Measurements from ENCODE around the gene ZNF649. TPM values are rescaled to one million over a fixed set of nuclear protein-coding genes. Genes with fewer than 3 reads are reported as not detected.

ZNF649 gene
- total RNA-seq, 2 donors from 2014 or later, result 61.0 to 69.3 TPM

DNA sequence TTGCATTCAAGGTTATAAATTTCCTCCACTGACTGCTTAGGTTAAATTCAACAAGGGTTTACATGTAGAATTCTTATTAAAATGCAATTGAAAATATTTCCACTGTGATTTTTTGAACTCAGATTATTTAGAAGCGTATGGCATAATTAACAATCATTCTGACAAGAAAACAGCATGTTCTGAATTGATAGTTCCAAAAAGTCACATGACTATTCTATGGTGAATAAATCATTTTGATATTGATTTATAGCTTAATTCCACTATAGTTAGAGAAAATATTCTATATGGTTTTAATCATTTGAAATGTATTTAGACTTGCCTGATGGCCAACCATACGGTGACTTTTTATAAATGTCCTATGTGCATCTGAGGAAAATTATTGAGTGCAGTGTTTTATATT, 20.1 kb downstream of the ZNF649 start:
- Histone ChIP-seq H3K9ac (ENCODE audit: extremely low read depth, low read length, poor library complexity, severe bottlenecking) (no peak overlapping the region), H3K4me3 (ENCODE audit: low read length) (peak overlapping the region; percentile 85), H3K36me3 (ENCODE audit: control insufficient read depth, insufficient read depth, low read length) (peaks cover 94% of the 10 kb centered on the region), H3K27ac (ENCODE audit: low read depth, low read length) (no peak overlapping the region), H3K27me3 (ENCODE audit: control insufficient read depth, insufficient read depth, low read length, poor library complexity, severe bottlenecking) (no peaks in the 10 kb centered on the region), H3K4me1 (ENCODE audit: control insufficient read depth, insufficient read depth, low read length) (no peaks in the 10 kb centered on the region), H3K9me3 (ENCODE audit: control insufficient read depth, low read length) (peaks cover 100% of the 10 kb centered on the region)
- Mint-ChIP-seq H3K36me3 (ENCODE audit: low read depth) (peaks cover 82% of the 10 kb centered on the region), H3K9me3 (peaks cover 80% of the 10 kb centered on the region), H3K4me1 (peaks cover 4% of the 10 kb centered on the region), H3K27ac (no peak overlapping the region), H3K27me3 (ENCODE audit: insufficient read depth) (no peaks in the 10 kb centered on the region), H3K4me3 (no peak overlapping the region)
- 94 to 100% methylated on average over 1 to 2 of the region's 2 CpGs for WGBS, 2 experiments (ENCODE audit: insufficient coverage in 1 of 2, insufficient read length in 1 of 2)
- DNase-seq, result no peak
- TF ChIP-seq, protein P1, sequence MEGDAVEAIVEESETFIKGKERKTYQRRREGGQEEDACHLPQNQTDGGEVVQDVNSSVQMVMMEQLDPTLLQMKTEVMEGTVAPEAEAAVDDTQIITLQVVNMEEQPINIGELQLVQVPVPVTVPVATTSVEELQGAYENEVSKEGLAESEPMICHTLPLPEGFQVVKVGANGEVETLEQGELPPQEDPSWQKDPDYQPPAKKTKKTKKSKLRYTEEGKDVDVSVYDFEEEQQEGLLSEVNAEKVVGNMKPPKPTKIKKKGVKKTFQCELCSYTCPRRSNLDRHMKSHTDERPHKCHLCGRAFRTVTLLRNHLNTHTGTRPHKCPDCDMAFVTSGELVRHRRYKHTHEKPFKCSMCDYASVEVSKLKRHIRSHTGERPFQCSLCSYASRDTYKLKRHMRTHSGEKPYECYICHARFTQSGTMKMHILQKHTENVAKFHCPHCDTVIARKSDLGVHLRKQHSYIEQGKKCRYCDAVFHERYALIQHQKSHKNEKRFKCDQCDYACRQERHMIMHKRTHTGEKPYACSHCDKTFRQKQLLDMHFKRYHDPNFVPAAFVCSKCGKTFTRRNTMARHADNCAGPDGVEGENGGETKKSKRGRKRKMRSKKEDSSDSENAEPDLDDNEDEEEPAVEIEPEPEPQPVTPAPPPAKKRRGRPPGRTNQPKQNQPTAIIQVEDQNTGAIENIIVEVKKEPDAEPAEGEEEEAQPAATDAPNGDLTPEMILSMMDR (conservative IDR thresholded peaks at IDR 0.05), result no peak

DNA sequence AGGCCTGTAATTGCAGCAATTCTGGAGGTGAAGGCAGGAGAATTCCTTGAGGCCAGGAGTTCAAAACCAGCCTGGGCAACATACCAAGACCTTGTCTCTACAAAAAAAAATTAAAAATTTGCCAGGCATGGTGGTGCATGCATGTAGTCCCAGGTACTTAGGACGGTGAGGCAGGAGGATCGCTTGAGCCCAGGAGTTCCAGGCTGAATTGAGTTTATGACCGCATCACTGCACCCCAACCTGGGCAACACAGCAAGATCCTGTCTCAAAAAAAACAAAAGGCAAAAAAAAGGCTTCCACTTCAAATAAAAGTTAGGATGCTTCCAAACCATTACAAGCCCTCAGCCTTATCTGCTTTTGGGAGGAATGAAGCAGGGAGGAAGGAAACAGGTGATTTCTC, 22.3 kb downstream of the ZNF649 start:
- H3K9ac ChIP-seq (ENCODE audit: extremely low read depth, low read length, poor library complexity, severe bottlenecking), result no peak overlapping the region
- no peak for DNase-seq

DNA sequence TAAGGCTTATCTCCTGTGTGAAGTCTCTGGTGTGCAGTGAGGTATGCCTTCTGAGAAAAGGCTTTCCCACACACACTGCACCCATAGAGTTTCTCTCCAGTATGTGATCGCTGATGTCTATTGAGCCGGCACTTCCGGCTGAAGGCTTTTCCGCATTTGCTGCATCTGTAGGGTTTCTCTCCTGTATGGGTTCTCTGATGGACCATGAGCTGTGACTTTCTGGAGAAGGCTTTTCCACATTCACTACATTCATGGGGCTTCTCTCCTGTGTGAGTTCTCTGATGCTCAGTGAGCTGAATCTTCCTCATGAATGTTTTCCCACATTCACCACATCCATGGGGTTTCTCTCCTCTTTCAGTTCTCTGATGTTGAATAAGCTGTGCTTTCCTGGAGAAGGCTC, 31.7 kb downstream of the ZNF649 start:
- peaks cover 92% of the 10 kb centered on the region for H3K36me3 ChIP-seq (ENCODE audit: control insufficient read depth, insufficient read depth, low read length)

More for the DNA sequence above, 22.3 kb downstream of the ZNF649 start:
- TF ChIP-seq, protein P1 (conservative IDR thresholded peaks at IDR 0.05), result no peak
- H3K9me3 Mint-ChIP-seq, result peaks cover 80% of the 10 kb centered on the region
- H3K4me3 Mint-ChIP-seq, result no peak overlapping the region
- H3K4me1 Mint-ChIP-seq, result peaks cover 4% of the 10 kb centered on the region
- peaks cover 100% of the 10 kb centered on the region for H3K9me3 ChIP-seq (ENCODE audit: control insufficient read depth, low read length)
- H3K27me3 Mint-ChIP-seq (ENCODE audit: insufficient read depth), result no peaks in the 10 kb centered on the region
- H3K4me1 ChIP-seq (ENCODE audit: control insufficient read depth, insufficient read depth, low read length), result no peaks in the 10 kb centered on the region
- 95 to 96% methylated on average over 2 to 3 of the region's 3 CpGs for WGBS, 2 experiments (ENCODE audit: insufficient coverage in 1 of 2, insufficient read length in 1 of 2)
- H3K4me3 ChIP-seq (ENCODE audit: low read length), result peak overlapping the region; percentile 9
- peaks cover 98% of the 10 kb centered on the region for H3K36me3 ChIP-seq (ENCODE audit: control insufficient read depth, insufficient read depth, low read length)
- peaks cover 85% of the 10 kb centered on the region for H3K36me3 Mint-ChIP-seq (ENCODE audit: low read depth)
- H3K27ac Mint-ChIP-seq, result no peak overlapping the region
- no peak overlapping the region for H3K27ac ChIP-seq (ENCODE audit: low read depth, low read length)
- no peaks in the 10 kb centered on the region for H3K27me3 ChIP-seq (ENCODE audit: control insufficient read depth, insufficient read depth, low read length, poor library complexity, severe bottlenecking)

More for the DNA sequence above, 31.7 kb downstream of the ZNF649 start:
- Mint-ChIP-seq H3K27ac (no peak overlapping the region), H3K36me3 (ENCODE audit: low read depth) (peaks cover 100% of the 10 kb centered on the region), H3K27me3 (ENCODE audit: insufficient read depth) (no peaks in the 10 kb centered on the region), H3K4me1 (no peaks in the 10 kb centered on the region), H3K4me3 (no peak overlapping the region), H3K9me3 (peaks cover 99% of the 10 kb centered on the region)
- no peak overlapping the region for H3K9ac ChIP-seq (ENCODE audit: extremely low read depth, low read length, poor library complexity, severe bottlenecking)
- DNase-seq, result no peak
- peaks cover 100% of the 10 kb centered on the region for H3K9me3 ChIP-seq (ENCODE audit: control insufficient read depth, low read length)
- TF ChIP-seq, protein P1 (conservative IDR thresholded peaks at IDR 0.05), result no peak
- H3K27ac ChIP-seq (ENCODE audit: low read depth, low read length), result no peak overlapping the region
- no peaks in the 10 kb centered on the region for H3K4me1 ChIP-seq (ENCODE audit: control insufficient read depth, insufficient read depth, low read length)
- peak overlapping the region; percentile 74 for H3K4me3 ChIP-seq (ENCODE audit: low read length)
- WGBS, 2 experiments (ENCODE audit: insufficient coverage in 1 of 2, insufficient read length in 1 of 2), result 98 to 100% methylated on average over 4 of the region's 4 CpGs
- no peaks in the 10 kb centered on the region for H3K27me3 ChIP-seq (ENCODE audit: control insufficient read depth, insufficient read depth, low read length, poor library complexity, severe bottlenecking)
